Peyer's patch (tissue), 4 donors: ENCODE results near the gene GH2. TPM values are rescaled to one million over a fixed set of nuclear protein-coding genes. Genes with fewer than 3 reads are reported as not detected.
"Not testable (repeated sequence)": the region's sequence is repeated elsewhere in the genome, so short reads cannot be mapped to it uniquely, and the experiment has no call there.

Source experiments
- DNase-seq, 3 donors: peaks; one replicate each; pipeline ENCODE4 v3.0.0-alpha.2; 2017 to 2019
- H3K27ac ChIP-seq, 4 donors: fragments of 200-600 bp; sonication (generic); one replicate each; pipeline ENCODE4 v1.5.1; 2016 to 2019
- H3K27me3 ChIP-seq, 2 donors: fragments of 200-600 bp; sonication (generic); one replicate each; pipeline ENCODE4 v1.5.1; 2019
- H3K36me3 ChIP-seq, 3 donors: fragments of 200-600 bp; sonication (generic); one replicate each; pipeline ENCODE4 v1.5.1; 2016 to 2019
- H3K4me1 ChIP-seq, 4 donors: fragments of 200-600 bp; sonication (generic); one replicate each; pipeline ENCODE4 v1.5.1; 2016 to 2019
- H3K4me3 ChIP-seq, 4 donors: fragments of 200-600 bp; sonication (generic); 1 replicate in 3 of 4; 2 replicates in 1 of 4; pipeline ENCODE4 v1.5.1; 2016 to 2019; ENCODE audit warnings: mild to moderate bottlenecking in 1 of 4
- H3K9me3 ChIP-seq, 4 donors: fragments of 200-600 bp; sonication (generic); one replicate each; pipeline ENCODE4 v1.5.1; 2016 to 2019; ENCODE audit warnings: mild to moderate bottlenecking in 1 of 4
- CTCF ChIP-seq, 6 experiments: fragments of 450-650 bp in 4 of 6; fragments of 200-600 bp in 2 of 6; sonication (generic) in 1 of 6; IDR thresholded peaks; one replicate each; pipeline ENCODE4 v1.5.1; 2017 to 2019; ENCODE audit warnings: antibody characterized with exemption in 6 of 6, mild to moderate bottlenecking in 3 of 6, moderate library complexity in 1 of 6
- POLR2A ChIP-seq, 2 donors: fragments of 450-650 bp; IDR thresholded peaks; one replicate each; pipeline ENCODE4 v1.5.1; 2017; ENCODE audit warnings: antibody characterized with exemption in 2 of 2, mild to moderate bottlenecking in 2 of 2, moderate library complexity in 2 of 2
- total RNA-seq, 4 donors: library from RNA; depleted of rRNA; stranded (reverse); fragments of >200 nt; gene quantifications; one replicate each; pipeline ENCODE4 v1.1.0, GENCODE V29; 2016

GH2 gene
- total RNA-seq, 4 donors from 2014 or later: not detected

GRCh38 chr17:63892316-63893037 lies 10.7 kb upstream of the GH2 start:
- not testable (repeated sequence) for H3K9me3 ChIP-seq, DNase-seq, H3K4me1 ChIP-seq, H3K4me3 ChIP-seq, H3K36me3 ChIP-seq, H3K27ac ChIP-seq, H3K27me3 ChIP-seq

- H3K4me1 ChIP-seq, H3K27me3 ChIP-seq, H3K36me3 ChIP-seq, H3K9me3 ChIP-seq, H3K27ac ChIP-seq, H3K4me3 ChIP-seq: not testable (repeated sequence)
- TF ChIP-seq CTCF (IDR thresholded peaks at IDR 0.05): peak in 4 of 6 experiments; percentile 14 to 34 (median 28)
- DNase-seq: peak in 1 of 3 donors; percentile 27
These were observed 7.5 kb upstream of the GH2 start for GRCh38 chr17:63889026-63889848.

- H3K4me1 ChIP-seq, H3K27ac ChIP-seq, H3K27me3 ChIP-seq, H3K4me3 ChIP-seq, DNase-seq, H3K36me3 ChIP-seq, H3K9me3 ChIP-seq: not testable (repeated sequence)
These were observed 3.4 kb upstream of the GH2 start for GRCh38 chr17:63885119-63885518.

- not testable (repeated sequence) for H3K9me3 ChIP-seq, H3K4me1 ChIP-seq, H3K27ac ChIP-seq, H3K36me3 ChIP-seq, H3K27me3 ChIP-seq, DNase-seq, H3K4me3 ChIP-seq
These were observed 932 bp upstream of the GH2 start for GRCh38 chr17:63882626-63883126.

- H3K9me3 ChIP-seq: not testable (repeated sequence)
These were observed 407 bp downstream of the GH2 start for GRCh38 chr17:63881337-63881736.

GRCh38 chr17:63880706-63881105 lies 1.0 kb downstream of the GH2 start:
- H3K27ac ChIP-seq: no peak overlapping the region
- TF ChIP-seq POLR2A (IDR thresholded peaks at IDR 0.05) (no peak), CTCF (IDR thresholded peaks at IDR 0.05) (no peak)
- H3K36me3 ChIP-seq: no peaks in the 10 kb centered on the region
- peak in 1 of 3 donors; percentile 34 for DNase-seq
- no peak overlapping the region for H3K4me3 ChIP-seq
- H3K9me3 ChIP-seq: no peaks in the 10 kb centered on the region
- H3K27me3 ChIP-seq: no peaks in the 10 kb centered on the region
- no peaks in the 10 kb centered on the region for H3K4me1 ChIP-seq

More at GRCh38 chr17:63881337-63881736, 407 bp downstream of the GH2 start:
- H3K36me3 ChIP-seq, H3K27me3 ChIP-seq, H3K4me3 ChIP-seq, H3K4me1 ChIP-seq, DNase-seq, H3K27ac ChIP-seq: not testable (repeated sequence)

- H3K9me3 ChIP-seq, H3K27ac ChIP-seq, H3K4me3 ChIP-seq, H3K4me1 ChIP-seq, H3K27me3 ChIP-seq, H3K36me3 ChIP-seq: not testable (repeated sequence)
- DNase-seq: peak in 1 of 3 donors; percentile 17
These were observed 3.3 kb downstream of the GH2 start for GRCh38 chr17:63878413-63878812.

- H3K4me3 ChIP-seq, DNase-seq, H3K4me1 ChIP-seq, H3K36me3 ChIP-seq, H3K9me3 ChIP-seq, H3K27me3 ChIP-seq, H3K27ac ChIP-seq: not testable (repeated sequence)
These were observed 7.1 kb downstream of the GH2 start for GRCh38 chr17:63874693-63875092.

- not testable (repeated sequence) for H3K4me3 ChIP-seq, H3K9me3 ChIP-seq, H3K36me3 ChIP-seq, H3K4me1 ChIP-seq, H3K27ac ChIP-seq, DNase-seq, H3K27me3 ChIP-seq
These were observed 7.6 kb downstream of the GH2 start for GRCh38 chr17:63874061-63874626.

- not testable (repeated sequence) for H3K27ac ChIP-seq, DNase-seq, H3K27me3 ChIP-seq, H3K9me3 ChIP-seq, H3K4me1 ChIP-seq, H3K36me3 ChIP-seq, H3K4me3 ChIP-seq
These were observed 8.2 kb downstream of the GH2 start, which contains the start of gene CSH2 for GRCh38 chr17:63873577-63873976. Gene CSH2 (minus strand): TSS chr17:63873677. CDS start chr17:63873614, 63 bp downstream.

GRCh38 chr17:63871646-63872365 lies 9.9 kb downstream of the GH2 start:
- not testable (repeated sequence) for H3K27ac ChIP-seq, H3K4me3 ChIP-seq, H3K4me1 ChIP-seq, DNase-seq, H3K36me3 ChIP-seq, H3K27me3 ChIP-seq, H3K9me3 ChIP-seq

- not testable (repeated sequence) for H3K9me3 ChIP-seq, H3K4me1 ChIP-seq, H3K4me3 ChIP-seq, H3K27ac ChIP-seq, H3K27me3 ChIP-seq, H3K36me3 ChIP-seq, DNase-seq
These were observed 11.5 kb downstream of the GH2 start for GRCh38 chr17:63870292-63870665.
